WTC11 (cell line): Measurements from ENCODE around the gene KRT16. TPM values are rescaled to one million over a fixed set of nuclear protein-coding genes. Genes with fewer than 3 reads are reported as not detected.

Source experiments
- ATAC-seq: fragments of 200-7000 bp; cut with Tn5 transposase; 2 replicates; pipeline ENCODE4 v1.10.0; 2021; ENCODE audit warnings: mild to moderate bottlenecking, moderate library complexity
- CTCF ChIA-PET: fragments of 300-600 bp; sonication (Branson Sonifier 250); formaldehyde crosslinking; loops from one replicate; lab custom pipeline; 2021; ENCODE audit warnings: antibody characterized with exemption; lab: Charles Lee
- POLR2A ChIA-PET: fragments of 350-600 bp; sonication (Branson Sonifier 250); formaldehyde crosslinking; loops from one replicate; lab custom pipeline; 2021; ENCODE audit warnings: antibody characterized with exemption; lab: Charles Lee
- DNase-seq: peaks from one replicate; pipeline ENCODE4 v3.0.0; 2021; ENCODE audit warnings: low spot score
- H3K27ac Mint-ChIP-seq: 2 replicates; pipeline ENCODE4 v1.8.0; 2021; ENCODE audit warnings: mixed read lengths
- H3K27me3 Mint-ChIP-seq: 2 replicates; pipeline ENCODE4 v1.8.0; 2021; ENCODE audit warnings: low read depth, mild to moderate bottlenecking, moderate library complexity, mixed read lengths
- H3K36me3 Mint-ChIP-seq: 2 replicates; pipeline ENCODE4 v1.8.0; 2021; ENCODE audit warnings: mixed read lengths
- H3K4me1 Mint-ChIP-seq: 2 replicates; pipeline ENCODE4 v1.8.0; 2022; ENCODE audit warnings: mixed read lengths
- H3K4me3 Mint-ChIP-seq: 2 replicates; pipeline ENCODE4 v1.8.0; 2021; ENCODE audit warnings: mild to moderate bottlenecking, moderate library complexity, mixed read lengths
- H3K9me3 Mint-ChIP-seq: 2 replicates; pipeline ENCODE4 v1.8.0; 2021; ENCODE audit warnings: mixed read lengths
- HMGXB4 ChIP-seq: sonication (generic); formaldehyde crosslinking; IDR thresholded peaks from 2 replicates; pipeline ENCODE4 v1.8.1; 2023; ENCODE audit warnings: mild to moderate bottlenecking, moderate library complexity, missing genetic modification reagents
- IRF1 ChIP-seq: sonication (generic); formaldehyde crosslinking; IDR thresholded peaks from 2 replicates; pipeline ENCODE4 v1.8.0; 2023; ENCODE audit warnings: missing genetic modification reagents
- PRDM15 ChIP-seq: sonication (generic); formaldehyde crosslinking; IDR thresholded peaks from 2 replicates; pipeline ENCODE4 v1.8.0; 2022; ENCODE audit warnings: missing genetic modification reagents
- STAT6 ChIP-seq: sonication (generic); formaldehyde crosslinking; conservative IDR thresholded peaks from 2 replicates; pipeline ENCODE4 v1.8.1; 2023; ENCODE audit warnings: mild to moderate bottlenecking, low read depth, missing genetic modification reagents, moderate library complexity
- TCF7 ChIP-seq: sonication (generic); formaldehyde crosslinking; IDR thresholded peaks from 2 replicates; pipeline ENCODE4 v1.8.0; 2022; ENCODE audit warnings: mild to moderate bottlenecking, low read depth, missing genetic modification reagents, moderate library complexity
- TP53 ChIP-seq: sonication (generic); formaldehyde crosslinking; IDR thresholded peaks from 2 replicates; pipeline ENCODE4 v1.8.1; 2023; ENCODE audit warnings: mild to moderate bottlenecking, missing genetic modification reagents
- ZNF138 ChIP-seq: sonication (generic); formaldehyde crosslinking; conservative IDR thresholded peaks from 2 replicates; pipeline ENCODE4 v1.8.1; 2022; ENCODE audit warnings: mild to moderate bottlenecking, moderate library complexity, missing genetic modification reagents
- ZNF512 ChIP-seq: sonication (generic); formaldehyde crosslinking; IDR thresholded peaks from 2 replicates; pipeline ENCODE4 v1.8.1; 2022; ENCODE audit warnings: missing genetic modification reagents, borderline replicate concordance
- total RNA-seq: library from RNA; stranded (reverse); gene quantifications from 3 replicates; pipeline ENCODE4 v1.2.3, GENCODE V29; 2021

The KRT16 gene
- total RNA-seq, 1 experiment from 2014 or later = not detected

- no peak for TF ChIP-seq STAT6 (CRISPR knock-in tag)
Measured at GRCh38 chr17:41567317-41567716, 45.2 kb downstream of the KRT16 start (continued).

- CTCF ChIA-PET = interaction anchor here (1.0 to 6.2 kb wide), 8 partner anchors 14 to 100 kb away, joined by 3 to 29 read pairs (median 6); no protein-coding TSS in a partner anchor
- no peak for TF ChIP-seq PRDM15 (CRISPR knock-in tag)
- no peak for TF ChIP-seq TP53 (CRISPR knock-in tag)
- no peak for TF ChIP-seq ZNF512 (CRISPR knock-in tag)
- no peak for TF ChIP-seq ZNF138 (CRISPR knock-in tag)
- TF ChIP-seq TCF7 (CRISPR knock-in tag) = no peak
- DNase-seq (no peak), ATAC-seq (no peak)
- Mint-ChIP-seq H3K27ac (no peak overlapping the region), H3K4me3 (no peak overlapping the region), H3K9me3 (no peaks in the 10 kb centered on the region; the same call in 1 of the 2 replicates), H3K27me3 (peaks cover 17% of the 10 kb centered on the region), H3K36me3 (no peaks in the 10 kb centered on the region), H3K4me1 (no peaks in the 10 kb centered on the region)
- POLR2A ChIA-PET = interaction anchor here (1.6 kb wide), 1 partner anchor 37 kb away, joined by 3 read pairs; the partner anchor contains the start of gene KRT19
Measured at GRCh38 chr17:41565338-41565737, 47.2 kb downstream of the KRT16 start.

- POLR2A ChIA-PET = no interaction called here
- DNase-seq (no peak), ATAC-seq (no peak)
- no peak for TF ChIP-seq IRF1
- TF ChIP-seq HMGXB4 (CRISPR knock-in tag) = no peak
- TF ChIP-seq, all 79 proteins: peak for 0
- CTCF ChIA-PET = interaction anchor here (0.9 to 7.0 kb wide), 6 partner anchors 15 to 102 kb away, joined by 3 to 77 read pairs (median 15); no protein-coding TSS in a partner anchor
- no peaks in the 10 kb centered on the region for H3K4me1 Mint-ChIP-seq
- no peaks in the 10 kb centered on the region for H3K9me3 Mint-ChIP-seq
- H3K27me3 Mint-ChIP-seq = peaks cover 6% of the 10 kb centered on the region
- H3K27ac Mint-ChIP-seq = no peak overlapping the region
- H3K36me3 Mint-ChIP-seq = no peaks in the 10 kb centered on the region
- H3K4me3 Mint-ChIP-seq = no peak overlapping the region
Measured at GRCh38 chr17:41563607-41564170, 48.9 kb downstream of the KRT16 start.
